Right atrium auricular region (tissue), 2 donors: ENCODE data around the gene FBXO33. TPM values are rescaled to one million over a fixed set of nuclear protein-coding genes. Genes with fewer than 3 reads are reported as not detected.

Source experiments
- DNase-seq: peaks from one replicate; pipeline ENCODE4 v3.0.0-alpha.2; 2019; ENCODE audit warnings: low spot score
- H3K27ac ChIP-seq, 2 donors: fragments of 200-600 bp; sonication (generic); 1 replicate in 1 of 2; 2 replicates in 1 of 2; pipeline ENCODE4 v1.5.1; 2016 to 2019
- H3K27me3 ChIP-seq, 2 donors: fragments of 200-600 bp; sonication (generic); one replicate each; pipeline versions ENCODE4 v1.5.1 to v1.6.0; 2017 to 2019
- H3K36me3 ChIP-seq: fragments of 200-600 bp; sonication (generic); one replicate; pipeline ENCODE4 v1.5.1; 2016
- H3K4me1 ChIP-seq, 2 donors: fragments of 200-600 bp; sonication (generic); one replicate each; pipeline versions ENCODE4 v1.5.1 to v1.6.0; 2017 to 2019
- H3K4me3 ChIP-seq, 2 donors: fragments of 200-600 bp; sonication (generic); 1 replicate in 1 of 2; 2 replicates in 1 of 2; pipeline ENCODE4 v1.5.1; 2017 to 2019; ENCODE audit warnings: mild to moderate bottlenecking in 1 of 2, moderate library complexity in 1 of 2
- H3K9me3 ChIP-seq, 2 donors: fragments of 200-600 bp; sonication (generic); one replicate each; pipeline ENCODE4 v1.5.1; 2019
- CTCF ChIP-seq, 2 donors: fragments of 200-600 bp; sonication (generic); IDR thresholded peaks; one replicate each; pipeline ENCODE4 v1.5.1; 2019; ENCODE audit warnings: antibody characterized with exemption in 2 of 2
- total RNA-seq, 2 donors: library from RNA; depleted of rRNA; stranded (reverse); fragments of >200 nt; gene quantifications; one replicate each; pipeline ENCODE4 v1.1.0, GENCODE V29; 2016

Gene FBXO33
- total RNA-seq: 1 to 10 TPM; 6.6 to 9.2 TPM

- DNase-seq: peak; percentile 98
Measured at GRCh38 chr14:39432179-39432618, at the start of gene FBXO33. Gene FBXO33 (minus strand): TSS chr14:39432433. CDS start chr14:39432162, 271 bp downstream.

GRCh38 chr14:39474416-39474911 is 42.2 kb upstream of the FBXO33 start:
- peaks cover 0 to under 1% of the 10 kb centered on the region in 2 donors for H3K4me1 ChIP-seq
- no peak overlapping the region for H3K4me3 ChIP-seq
- H3K9me3 ChIP-seq: peaks cover 0 to 6% of the 10 kb centered on the region in 2 donors

More at GRCh38 chr14:39432179-39432618, at the start of gene FBXO33:
- H3K27ac ChIP-seq: peak within 1 kb of the TSS; percentile 97 to 99
- H3K9me3 ChIP-seq: no peaks in the 10 kb centered on the region
- H3K36me3 ChIP-seq: no peaks in the 10 kb centered on the region
- peak within 1 kb of the TSS; percentile 67 to 97 for H3K4me3 ChIP-seq
- H3K4me1 ChIP-seq: peaks cover 0 to 34% of the 10 kb centered on the region in 2 donors
- no peaks in the 10 kb centered on the region for H3K27me3 ChIP-seq
- no peak for TF ChIP-seq CTCF (IDR thresholded peaks at IDR 0.05)

GRCh38 chr14:39472078-39472477 is 39.8 kb upstream of the FBXO33 start:
- DNase-seq: no peak
- no peak for TF ChIP-seq CTCF (IDR thresholded peaks at IDR 0.05)

More at GRCh38 chr14:39474416-39474911, 42.2 kb upstream of the FBXO33 start:
- no peak overlapping the region for H3K27ac ChIP-seq
- TF ChIP-seq CTCF (IDR thresholded peaks at IDR 0.05): no peak
- no peak for DNase-seq
- no peaks in the 10 kb centered on the region for H3K36me3 ChIP-seq
- no peaks in the 10 kb centered on the region for H3K27me3 ChIP-seq

GRCh38 chr14:39469094-39469710 is 37.0 kb upstream of the FBXO33 start:
- H3K27me3 ChIP-seq: no peaks in the 10 kb centered on the region
- no peak overlapping the region for H3K27ac ChIP-seq
- DNase-seq: no peak
- no peaks in the 10 kb centered on the region for H3K36me3 ChIP-seq
- peak in 1 of 2 donors; percentile 32 for TF ChIP-seq CTCF (IDR thresholded peaks at IDR 0.05)
- H3K4me1 ChIP-seq: peaks cover 0 to 5% of the 10 kb centered on the region in 2 donors
- H3K9me3 ChIP-seq: no peaks in the 10 kb centered on the region
- H3K4me3 ChIP-seq: no peak overlapping the region

More at GRCh38 chr14:39472078-39472477, 39.8 kb upstream of the FBXO33 start:
- no peaks in the 10 kb centered on the region for H3K36me3 ChIP-seq
- H3K9me3 ChIP-seq: peaks cover 0 to 6% of the 10 kb centered on the region in 2 donors
- peaks cover 0 to 5% of the 10 kb centered on the region in 2 donors for H3K4me1 ChIP-seq
- H3K4me3 ChIP-seq: no peak overlapping the region
- H3K27ac ChIP-seq: no peak overlapping the region
- H3K27me3 ChIP-seq: no peaks in the 10 kb centered on the region

- no peak for DNase-seq
- TF ChIP-seq CTCF (IDR thresholded peaks at IDR 0.05): no peak
- Histone ChIP-seq H3K27ac (no peak overlapping the region), H3K36me3 (no peaks in the 10 kb centered on the region), H3K9me3 (no peaks in the 10 kb centered on the region), H3K4me3 (no peak overlapping the region), H3K27me3 (no peaks in the 10 kb centered on the region), H3K4me1 (peaks cover 0 to 5% of the 10 kb centered on the region in 2 donors)
Measured at GRCh38 chr14:39467889-39468524, 35.8 kb upstream of the FBXO33 start.
